Measurements from ENCODE around the gene UBE3D.
"Not testable (repeated sequence)": the region's sequence is repeated elsewhere in the genome, so short reads cannot be mapped to it uniquely, and the experiment has no call there.

UBE3D gene

DNA sequence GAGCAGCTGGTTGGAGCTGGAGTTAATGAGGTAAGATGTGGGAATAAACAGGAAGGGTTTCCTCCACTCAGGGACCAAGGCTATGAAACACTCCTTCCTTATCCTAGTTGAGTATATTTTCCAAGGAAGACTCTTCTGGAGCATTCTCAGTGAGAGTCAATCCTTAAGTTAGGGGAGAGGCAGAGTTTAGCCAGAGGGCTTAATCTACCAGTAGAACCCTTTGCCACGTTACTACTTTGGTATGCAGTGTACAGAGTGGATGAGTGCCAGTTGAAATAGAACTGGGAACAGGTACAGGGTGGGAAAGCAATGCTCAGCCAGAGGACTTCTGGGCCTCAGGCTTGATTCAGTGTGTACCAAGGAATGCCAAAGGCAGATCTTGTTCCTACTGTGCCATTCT, 114.3 kb downstream of the UBE3D start:
- peaks cover 91% of the 10 kb centered on the region for H3K36me3 Mint-ChIP-seq (ENCODE audit: low read depth)
- no peak overlapping the region for H3K4me3 Mint-ChIP-seq
- H3K27ac Mint-ChIP-seq = no peak overlapping the region
- peaks cover 18% of the 10 kb centered on the region for H3K9me3 Mint-ChIP-seq
- peaks cover 8% of the 10 kb centered on the region for H3K4me1 Mint-ChIP-seq (ENCODE audit: low read depth)
- H3K27me3 Mint-ChIP-seq = no peaks in the 10 kb centered on the region
- no peak for DNase-seq

DNA sequence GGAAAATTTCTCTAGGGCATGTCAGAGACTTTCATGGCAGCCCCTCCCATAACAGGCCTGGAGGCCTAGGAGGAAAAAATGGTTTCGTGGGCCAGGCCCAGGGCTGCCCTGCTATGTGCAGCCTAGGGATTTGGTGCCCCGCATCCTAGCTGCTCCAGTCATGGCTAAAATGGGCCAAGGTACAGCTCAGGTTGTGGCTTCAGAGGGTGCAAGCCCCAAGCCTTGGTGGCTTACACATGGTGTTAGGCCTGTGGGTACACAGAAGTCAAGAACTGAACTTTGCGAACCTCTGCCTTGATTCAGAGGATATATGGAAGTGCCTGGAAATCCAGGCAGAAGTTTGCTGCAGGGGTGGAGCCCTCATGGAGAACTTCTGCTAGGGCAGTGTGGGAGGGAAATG, 134.7 kb downstream of the UBE3D start:
- Mint-ChIP-seq H3K36me3 (ENCODE audit: low read depth) (peaks cover 71% of the 10 kb centered on the region), H3K9me3 (peaks cover 47% of the 10 kb centered on the region)
- DNase-seq; H3K27me3 Mint-ChIP-seq; H3K27ac Mint-ChIP-seq; H3K4me3 Mint-ChIP-seq; H3K4me1 Mint-ChIP-seq (ENCODE audit: low read depth): not testable (repeated sequence)

DNA sequence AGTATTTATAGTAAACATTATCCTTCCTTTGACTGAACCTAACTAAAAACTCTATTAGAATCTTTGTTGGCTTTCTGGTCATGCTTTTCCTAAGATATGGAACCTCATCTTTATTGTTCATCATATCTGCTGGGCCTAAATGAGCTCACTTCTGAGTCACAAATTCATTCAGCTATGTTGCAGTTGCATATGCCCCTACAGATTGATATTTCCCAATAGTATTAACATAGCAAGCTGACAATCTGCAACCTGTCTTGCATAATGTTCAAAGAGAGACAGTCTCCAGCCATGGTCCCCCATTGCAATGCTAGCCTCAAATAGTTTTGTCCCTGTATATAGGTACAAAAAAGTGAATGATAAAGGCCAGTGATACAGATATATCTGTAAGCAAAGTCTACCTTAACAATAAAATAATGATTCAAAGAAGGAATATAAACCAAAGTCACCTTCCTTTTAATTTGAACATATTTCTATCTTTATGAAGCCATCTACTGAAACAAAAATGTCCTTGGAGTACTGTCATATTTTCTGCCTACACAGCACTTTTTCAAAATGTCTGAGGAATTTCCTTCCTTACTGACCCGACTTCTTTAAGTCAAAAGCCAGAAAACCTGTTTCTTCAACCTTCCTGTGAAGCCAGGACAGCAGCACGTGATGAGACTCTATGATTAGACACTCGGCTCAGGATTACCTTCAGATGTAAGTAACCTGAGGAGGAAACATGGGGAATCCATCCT, 140.7 kb downstream of the UBE3D start:
- Mint-ChIP-seq H3K4me1 (ENCODE audit: low read depth) (no peaks in the 10 kb centered on the region), H3K27ac (no peak overlapping the region), H3K36me3 (ENCODE audit: low read depth) (peaks cover 41% of the 10 kb centered on the region), H3K27me3 (no peaks in the 10 kb centered on the region), H3K9me3 (peaks cover 2% of the 10 kb centered on the region), H3K4me3 (no peak overlapping the region)
- DNase-seq = no peak

DNA sequence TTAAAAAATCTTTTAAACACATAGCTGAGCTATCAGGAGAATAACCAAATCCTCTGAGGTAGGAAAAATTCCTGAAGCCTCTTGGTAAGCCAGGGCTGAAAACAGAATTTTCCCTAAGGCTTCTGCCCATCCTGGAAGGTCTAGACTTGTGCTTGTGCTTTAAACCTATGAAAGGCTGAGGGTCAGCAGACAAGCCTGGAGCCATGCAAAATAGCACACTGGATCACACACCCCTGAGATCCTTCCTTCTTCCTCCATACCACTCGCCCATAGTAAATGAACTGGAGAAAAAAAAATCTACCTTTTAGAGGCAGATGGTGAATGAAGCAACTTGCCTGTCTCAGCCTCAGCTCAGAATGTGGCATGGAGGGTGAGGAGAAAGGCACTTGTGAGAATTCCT, 144.4 kb downstream of the UBE3D start:
- Mint-ChIP-seq H3K36me3 (ENCODE audit: low read depth) (peaks cover 40% of the 10 kb centered on the region), H3K27me3 (no peaks in the 10 kb centered on the region), H3K9me3 (peaks cover 7% of the 10 kb centered on the region), H3K4me1 (ENCODE audit: low read depth) (no peaks in the 10 kb centered on the region), H3K27ac (no peak overlapping the region), H3K4me3 (no peak overlapping the region)
- no peak for DNase-seq

DNA sequence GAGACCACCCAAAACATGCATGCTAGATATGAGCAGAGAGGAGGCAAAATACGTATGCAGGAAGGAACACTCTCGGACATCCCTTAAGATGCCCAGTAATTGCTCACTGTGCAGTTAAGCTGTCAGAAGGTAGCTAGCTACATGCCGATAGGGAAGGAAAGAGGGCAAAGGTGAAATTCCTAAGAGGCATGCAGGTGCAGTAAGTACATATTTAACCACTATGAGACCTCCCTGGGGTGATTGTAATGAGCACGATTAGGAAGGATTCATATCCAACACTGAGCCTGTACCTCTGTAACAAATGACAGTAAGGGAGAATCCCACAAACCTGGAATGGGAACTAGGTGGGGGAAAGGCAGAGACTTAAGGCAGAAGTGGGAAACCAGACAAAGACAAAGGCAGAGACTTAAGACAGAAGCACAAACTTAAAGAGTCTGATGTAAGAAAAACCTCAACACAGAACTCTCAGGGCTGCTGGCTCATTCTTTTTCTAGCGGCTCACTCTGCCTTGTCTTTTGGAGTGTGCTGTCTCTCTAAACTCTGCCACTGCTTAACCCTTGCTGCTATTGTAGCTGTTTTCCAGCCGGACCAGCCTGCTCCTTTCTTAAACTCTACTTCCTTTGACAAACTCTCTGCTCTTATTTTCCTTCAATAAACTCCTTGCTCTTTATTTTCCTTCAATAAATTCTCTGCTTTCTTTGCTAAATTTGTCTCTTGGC, 148.1 kb downstream of the UBE3D start:
- Mint-ChIP-seq H3K27me3 (no peaks in the 10 kb centered on the region), H3K9me3 (peaks cover 7% of the 10 kb centered on the region), H3K4me1 (ENCODE audit: low read depth) (no peaks in the 10 kb centered on the region), H3K4me3 (no peak overlapping the region), H3K36me3 (ENCODE audit: low read depth) (peaks cover 57% of the 10 kb centered on the region), H3K27ac (no peak overlapping the region)
- DNase-seq = no peak

DNA sequence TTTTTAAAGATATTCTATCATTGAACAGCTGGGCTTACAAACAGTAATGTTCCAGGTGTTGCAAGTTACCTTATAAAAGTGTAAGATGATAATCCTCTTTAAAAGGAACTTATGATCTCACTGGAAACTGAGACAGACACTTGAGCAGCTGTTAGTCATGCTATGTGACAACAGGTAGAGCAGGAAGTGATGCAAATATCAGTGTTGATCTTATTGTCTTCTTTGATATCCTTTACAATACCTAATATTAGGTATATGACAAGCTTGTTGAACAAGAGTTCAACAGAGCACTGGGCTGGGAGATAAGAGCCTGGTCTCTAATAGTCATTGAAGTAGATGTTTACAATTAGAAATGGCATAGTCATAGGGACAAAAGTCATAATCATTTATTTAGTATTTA, 150.0 kb downstream of the UBE3D start:
- H3K4me3 Mint-ChIP-seq = no peak overlapping the region
- no peak for DNase-seq
- H3K27me3 Mint-ChIP-seq = no peaks in the 10 kb centered on the region

DNA sequence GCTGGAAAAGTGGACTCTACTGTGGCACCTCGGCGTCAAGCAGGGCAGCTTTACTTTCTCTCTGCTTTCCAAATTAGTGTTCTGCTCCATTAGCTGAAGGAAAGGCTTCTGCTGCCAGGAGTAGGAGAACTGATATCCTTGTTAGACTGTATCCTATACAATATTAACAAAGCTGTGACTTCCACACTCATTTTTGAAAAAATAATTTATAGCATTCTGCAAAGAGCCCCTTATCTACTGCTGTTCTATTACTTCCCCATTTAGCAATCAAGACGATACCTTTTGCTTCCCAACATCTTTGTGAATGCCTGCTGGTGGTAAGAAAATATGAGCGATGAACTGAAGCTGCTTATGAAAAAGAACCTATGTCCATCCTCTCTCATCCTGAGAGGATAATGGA, 151.1 kb downstream of the UBE3D start:
- Mint-ChIP-seq H3K9me3 (peaks cover 7% of the 10 kb centered on the region), H3K27ac (no peak overlapping the region), H3K36me3 (ENCODE audit: low read depth) (peaks cover 47% of the 10 kb centered on the region), H3K4me1 (ENCODE audit: low read depth) (no peaks in the 10 kb centered on the region), H3K27me3 (no peaks in the 10 kb centered on the region), H3K4me3 (no peak overlapping the region)
- no peak for DNase-seq

More for the DNA sequence above, 150.0 kb downstream of the UBE3D start:
- no peaks in the 10 kb centered on the region for H3K4me1 Mint-ChIP-seq (ENCODE audit: low read depth)
- peaks cover 7% of the 10 kb centered on the region for H3K9me3 Mint-ChIP-seq
- peaks cover 50% of the 10 kb centered on the region for H3K36me3 Mint-ChIP-seq (ENCODE audit: low read depth)
- no peak overlapping the region for H3K27ac Mint-ChIP-seq

DNA sequence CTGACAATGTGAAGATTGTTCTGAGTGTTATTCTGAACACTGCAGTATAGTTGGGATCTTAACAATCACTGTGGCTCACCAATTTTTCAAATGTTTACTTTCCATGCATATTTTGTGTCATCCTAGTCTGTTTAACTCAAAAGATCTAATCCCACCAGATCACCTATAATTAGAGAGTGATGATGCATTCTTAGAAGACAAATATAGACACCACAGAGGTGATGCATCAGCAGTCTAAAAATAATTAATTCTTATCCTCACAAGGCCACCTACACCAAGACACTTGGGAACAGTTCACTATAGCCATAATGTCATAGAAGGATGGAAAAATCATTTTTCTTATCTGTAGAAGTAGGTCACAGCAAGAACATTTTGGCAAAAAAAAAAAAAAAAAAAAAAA, 154.8 kb downstream of the UBE3D start:
- Mint-ChIP-seq H3K9me3 (no peaks in the 10 kb centered on the region), H3K4me1 (ENCODE audit: low read depth) (no peaks in the 10 kb centered on the region), H3K27me3 (no peaks in the 10 kb centered on the region), H3K27ac (no peak overlapping the region), H3K4me3 (no peak overlapping the region), H3K36me3 (ENCODE audit: low read depth) (peaks cover 33% of the 10 kb centered on the region)
- no peak for DNase-seq

DNA sequence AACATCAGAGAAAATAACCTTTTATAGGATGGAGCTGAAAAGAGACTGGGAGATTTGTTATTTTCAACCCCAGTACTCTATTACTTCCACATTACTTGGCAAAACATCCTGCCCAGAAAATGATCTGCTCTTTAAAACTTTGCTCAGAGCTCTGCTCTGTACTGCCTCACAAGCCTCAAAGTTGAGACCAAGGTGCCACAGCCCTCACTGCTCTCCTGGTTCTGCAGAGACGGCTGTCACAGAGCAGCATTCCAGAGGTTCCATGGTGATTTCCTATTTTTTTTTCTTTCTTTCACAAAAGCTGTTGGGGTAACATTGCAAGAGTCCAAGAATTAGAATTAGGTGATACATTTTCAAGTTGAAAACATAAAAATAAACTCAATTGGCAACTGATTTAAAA, 155.2 kb downstream of the UBE3D start:
- no peaks in the 10 kb centered on the region for H3K4me1 Mint-ChIP-seq (ENCODE audit: low read depth)
- H3K27me3 Mint-ChIP-seq = no peaks in the 10 kb centered on the region
- H3K4me3 Mint-ChIP-seq = no peak overlapping the region
- no peak for DNase-seq
- H3K27ac Mint-ChIP-seq = no peak overlapping the region
- peaks cover 29% of the 10 kb centered on the region for H3K36me3 Mint-ChIP-seq (ENCODE audit: low read depth)
- no peaks in the 10 kb centered on the region for H3K9me3 Mint-ChIP-seq

DNA sequence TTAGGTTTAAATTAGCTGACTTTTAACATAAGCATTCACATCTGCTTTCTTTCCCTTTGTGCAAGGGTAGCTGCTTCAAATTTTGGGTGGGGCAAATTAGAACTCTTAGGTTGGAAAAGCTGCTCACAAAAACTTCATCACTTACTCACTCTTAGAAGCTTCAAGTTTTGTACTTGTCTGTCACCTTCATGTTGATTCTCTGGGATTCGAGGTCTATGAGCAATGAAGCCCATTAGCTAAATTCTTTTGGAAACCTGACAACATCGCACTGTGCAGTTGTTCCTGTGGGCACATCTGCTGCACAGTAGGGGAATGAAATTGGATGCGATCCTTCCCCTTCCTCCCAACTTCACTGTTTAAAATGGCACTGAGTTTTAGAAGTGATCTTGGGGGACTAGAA, 156.1 kb downstream of the UBE3D start:
- no peaks in the 10 kb centered on the region for H3K4me1 Mint-ChIP-seq (ENCODE audit: low read depth)
- no peak overlapping the region for H3K4me3 Mint-ChIP-seq
- no peak overlapping the region for H3K27ac Mint-ChIP-seq
- H3K9me3 Mint-ChIP-seq = no peaks in the 10 kb centered on the region
- peaks cover 22% of the 10 kb centered on the region for H3K36me3 Mint-ChIP-seq (ENCODE audit: low read depth)
- no peaks in the 10 kb centered on the region for H3K27me3 Mint-ChIP-seq
- DNase-seq = no peak

DNA sequence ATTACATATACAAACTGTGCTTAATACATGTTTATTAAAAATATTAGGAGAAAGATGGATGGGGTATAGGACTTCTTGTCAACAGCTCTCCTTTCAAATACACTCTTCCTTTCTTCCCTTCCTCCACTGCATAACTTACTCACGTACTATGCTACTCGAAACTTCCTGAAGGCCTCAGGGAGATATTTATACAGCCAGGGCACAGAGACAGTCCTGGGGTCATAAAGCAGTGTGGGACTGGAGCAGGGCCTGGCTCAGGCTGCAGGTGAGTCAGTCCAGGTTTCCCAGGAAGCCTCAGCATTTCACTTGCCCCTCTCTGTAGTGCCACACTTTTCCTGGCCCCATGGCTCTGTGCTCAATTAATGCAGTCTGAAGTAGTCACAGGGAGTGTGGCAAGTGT, 157.0 kb downstream of the UBE3D start:
- H3K36me3 Mint-ChIP-seq (ENCODE audit: low read depth) = peaks cover 14% of the 10 kb centered on the region
- H3K9me3 Mint-ChIP-seq = no peaks in the 10 kb centered on the region
- no peaks in the 10 kb centered on the region for H3K4me1 Mint-ChIP-seq (ENCODE audit: low read depth)
- no peak overlapping the region for H3K4me3 Mint-ChIP-seq
- DNase-seq = no peak
- H3K27me3 Mint-ChIP-seq = no peaks in the 10 kb centered on the region
- no peak overlapping the region for H3K27ac Mint-ChIP-seq

DNA sequence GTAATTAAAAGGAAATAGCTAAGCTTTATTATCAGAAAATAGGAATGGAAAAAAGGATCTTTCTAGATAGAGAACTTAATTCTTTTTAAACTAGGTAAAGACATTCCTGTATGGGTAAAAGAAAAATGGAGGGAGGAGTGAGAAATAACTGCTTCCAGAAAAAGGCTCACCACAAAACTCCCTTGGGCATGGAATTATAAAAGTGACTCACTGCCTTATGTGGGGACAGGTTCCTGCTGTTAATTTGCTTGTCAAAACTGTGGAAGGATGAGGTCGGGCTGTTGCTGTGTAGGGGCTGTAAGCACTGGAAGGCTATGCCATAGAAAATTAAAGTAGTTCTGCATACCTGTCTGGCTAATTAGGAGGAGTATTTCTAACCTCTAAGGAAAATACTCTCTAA, 158.7 kb downstream of the UBE3D start:
- Mint-ChIP-seq H3K4me3 (no peak overlapping the region), H3K36me3 (ENCODE audit: low read depth) (peaks cover 7% of the 10 kb centered on the region), H3K27ac (no peak overlapping the region), H3K4me1 (ENCODE audit: low read depth) (no peaks in the 10 kb centered on the region), H3K27me3 (no peaks in the 10 kb centered on the region), H3K9me3 (no peaks in the 10 kb centered on the region)
- DNase-seq = no peak

DNA sequence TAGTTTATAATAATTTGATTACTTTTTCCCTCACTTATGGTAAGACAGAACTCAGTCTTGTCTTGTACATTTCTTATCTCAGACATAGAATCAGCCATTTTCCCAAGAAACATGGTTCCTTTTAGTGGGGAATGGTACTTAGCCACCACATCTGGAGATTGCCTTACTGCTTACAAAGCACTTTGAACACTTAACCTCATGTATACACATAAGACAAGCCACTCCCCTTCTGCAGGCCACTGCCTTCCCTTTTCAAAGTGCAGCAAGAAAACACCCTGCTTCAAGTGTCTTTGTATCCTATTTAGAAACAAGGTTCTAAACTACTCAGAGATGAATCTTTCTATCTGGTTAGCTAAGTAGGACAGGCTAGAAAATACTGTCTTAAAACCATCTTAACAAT, 159.2 kb downstream of the UBE3D start:
- Mint-ChIP-seq H3K4me1 (ENCODE audit: low read depth) (no peaks in the 10 kb centered on the region), H3K36me3 (ENCODE audit: low read depth) (peaks cover 9% of the 10 kb centered on the region), H3K27ac (no peak overlapping the region), H3K27me3 (no peaks in the 10 kb centered on the region), H3K4me3 (no peak overlapping the region), H3K9me3 (no peaks in the 10 kb centered on the region)
- no peak for DNase-seq

DNA sequence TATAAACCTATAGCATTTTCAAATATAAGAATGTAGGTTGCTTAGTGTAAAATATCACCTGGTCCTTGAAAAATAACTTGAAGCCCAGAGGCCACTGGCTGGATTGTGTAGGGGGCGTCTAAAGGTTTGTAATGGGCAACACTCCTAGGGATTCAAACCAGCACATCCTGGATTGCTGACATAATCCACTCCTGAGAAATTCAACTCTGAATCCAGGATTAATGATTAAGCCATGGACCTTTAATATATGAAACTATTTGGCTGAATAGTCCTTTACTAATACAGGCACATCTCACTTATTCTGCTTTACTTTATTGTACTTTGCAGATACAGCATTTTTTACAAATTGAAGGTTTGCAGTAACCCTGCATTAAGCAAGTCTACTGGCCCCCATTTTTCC, 160.8 kb downstream of the UBE3D start:
- peaks cover 6% of the 10 kb centered on the region for H3K36me3 Mint-ChIP-seq (ENCODE audit: low read depth)
- H3K4me1 Mint-ChIP-seq (ENCODE audit: low read depth) = no peaks in the 10 kb centered on the region
- no peak overlapping the region for H3K27ac Mint-ChIP-seq
- H3K27me3 Mint-ChIP-seq = no peaks in the 10 kb centered on the region
- no peaks in the 10 kb centered on the region for H3K9me3 Mint-ChIP-seq
- no peak overlapping the region for H3K4me3 Mint-ChIP-seq
- DNase-seq = no peak

DNA sequence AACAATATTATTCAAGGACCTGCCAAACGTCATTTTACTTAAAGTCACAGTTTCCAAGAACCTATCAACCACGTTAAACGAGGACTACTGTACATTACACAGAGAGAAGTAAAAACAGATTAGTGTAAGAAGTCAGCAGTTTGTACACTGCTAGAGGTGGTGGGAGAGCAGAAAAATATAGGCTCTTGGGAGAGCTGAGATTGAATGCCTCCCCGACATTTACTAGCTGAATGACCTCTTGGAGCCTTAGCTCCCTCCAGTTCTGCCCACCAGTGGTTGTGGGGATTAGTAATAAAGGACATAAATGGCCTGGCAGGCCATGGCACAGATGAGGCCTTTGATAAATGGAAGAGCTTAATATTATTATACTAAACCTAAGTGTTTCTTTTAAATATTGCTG, 161.4 kb downstream of the UBE3D start:
- Mint-ChIP-seq H3K9me3 (no peaks in the 10 kb centered on the region), H3K27me3 (no peaks in the 10 kb centered on the region), H3K36me3 (ENCODE audit: low read depth) (peaks cover 6% of the 10 kb centered on the region), H3K27ac (no peak overlapping the region), H3K4me3 (no peak overlapping the region), H3K4me1 (ENCODE audit: low read depth) (no peaks in the 10 kb centered on the region)
- no peak for DNase-seq
